HT1080 (cell line): ENCODE results near the gene CDH24. TPM values are rescaled to one million over a fixed set of nuclear protein-coding genes. Genes with fewer than 3 reads are reported as not detected.
A peak's percentile ranks its signal among the peaks of the same experiment; 100 is the strongest.

Experiments
- DNase-seq: peaks from one replicate; pipeline ENCODE4 v3.0.0-alpha.2; 2015; ENCODE audit warnings: low read depth
- total RNA-seq: library from RNA; depleted of rRNA; stranded (reverse); fragments of >200 nt; shearing (Covaris generic); gene quantifications from 2 replicates; pipeline ENCODE4 v1.2.3, GENCODE V29; 2014

CDH24 gene
- total RNA-seq, 1 experiment from 2014 or later = 18.2 TPM

DNA sequence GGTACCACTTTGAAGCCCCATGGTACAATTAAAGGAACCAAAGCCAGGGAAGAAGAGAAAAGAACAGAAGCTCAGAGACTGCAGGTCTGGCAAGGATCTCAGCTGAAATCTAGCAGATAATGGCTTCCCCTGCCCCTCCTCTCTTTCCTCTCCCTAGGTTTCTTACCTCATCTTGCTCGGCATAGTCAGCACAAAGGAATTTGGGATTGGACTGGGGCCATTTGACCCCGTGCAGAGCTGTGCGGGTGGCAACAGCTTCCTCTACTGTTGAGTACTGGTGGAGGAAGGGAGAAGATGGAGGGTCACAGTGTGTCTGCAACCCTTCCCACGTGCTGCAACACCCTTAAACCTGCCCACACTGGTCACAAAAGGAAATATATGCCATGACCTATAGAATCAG is 4.7 kb upstream of the CDH24 start:
- DNase-seq = peak; percentile 96

DNA sequence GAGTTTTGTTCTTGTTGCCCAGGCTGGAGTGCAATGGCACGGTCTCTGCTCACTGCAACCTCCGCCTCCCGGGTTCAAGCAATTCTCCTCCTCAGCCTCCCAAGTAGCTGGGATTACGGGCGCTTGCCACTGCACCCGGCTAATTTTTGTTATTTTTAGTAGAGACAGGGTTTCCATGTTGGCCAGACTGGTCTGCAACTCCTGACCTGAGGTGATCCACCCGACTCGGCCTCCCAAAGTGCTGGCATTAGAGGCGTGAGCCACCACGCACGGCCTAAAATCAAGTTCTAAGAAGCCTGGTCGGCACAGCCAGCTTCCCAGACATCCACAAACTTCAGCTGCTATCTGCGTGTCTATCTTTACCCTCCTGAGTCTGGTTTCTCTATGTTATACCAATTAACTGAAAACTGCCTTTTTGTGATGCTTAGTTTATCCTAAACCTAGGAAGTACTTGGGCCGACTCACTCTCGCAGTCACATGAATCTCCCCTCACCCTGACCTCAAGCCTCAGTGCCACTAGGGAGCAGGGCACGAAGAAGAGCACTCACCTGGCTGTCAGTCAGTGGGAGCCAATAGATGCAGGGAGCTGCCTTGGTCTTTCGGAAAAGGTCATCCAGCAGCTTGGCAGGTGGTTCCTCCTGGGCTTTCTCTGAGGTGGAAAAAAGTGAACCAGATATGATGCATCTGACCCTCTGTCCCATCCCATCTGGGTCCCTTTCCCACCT is 3.4 kb upstream of the CDH24 start:
- no peak for DNase-seq

DNA sequence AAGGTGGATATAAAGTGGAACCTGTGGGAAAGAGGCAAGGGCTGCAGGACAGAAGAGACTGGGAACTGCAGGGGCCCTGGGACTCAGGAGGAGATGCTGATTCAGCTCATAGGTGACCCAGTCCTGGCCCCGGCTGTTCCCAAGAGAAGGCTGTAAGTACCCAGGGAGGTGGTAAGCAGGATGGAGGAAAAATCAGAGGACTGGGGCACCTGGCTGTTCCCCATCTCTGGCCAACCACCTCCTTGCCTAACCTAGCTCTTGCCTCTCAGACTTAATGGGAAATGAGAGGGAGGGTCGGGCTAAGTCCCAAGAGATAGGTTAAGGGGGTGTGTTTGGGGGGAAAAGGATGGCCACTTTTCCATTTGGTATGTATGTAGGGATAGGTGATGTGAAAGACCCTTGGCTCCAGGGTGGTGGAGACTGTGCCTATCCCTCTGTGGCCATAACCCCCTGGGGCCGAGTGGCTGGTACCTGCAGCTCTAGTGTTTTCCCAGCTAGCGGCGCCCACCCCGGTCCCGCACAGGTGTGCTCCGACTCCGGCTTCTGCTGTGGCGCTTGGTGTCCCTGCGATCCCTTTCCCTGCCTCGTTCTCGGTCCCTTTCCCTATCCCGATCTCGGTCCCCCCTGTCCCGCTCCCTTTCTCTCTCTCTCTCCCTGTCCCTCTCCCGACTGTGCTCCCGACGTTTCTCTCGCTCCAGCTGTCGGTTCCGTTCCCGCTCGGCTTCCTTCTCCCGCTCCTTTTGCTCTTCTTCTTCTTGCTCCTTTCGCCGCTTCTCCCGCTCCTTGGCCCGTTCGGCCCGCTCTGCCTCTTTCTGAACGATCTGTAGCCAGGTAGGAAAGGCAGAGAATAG is 1.6 kb upstream of the CDH24 start:
- no peak for DNase-seq

DNA sequence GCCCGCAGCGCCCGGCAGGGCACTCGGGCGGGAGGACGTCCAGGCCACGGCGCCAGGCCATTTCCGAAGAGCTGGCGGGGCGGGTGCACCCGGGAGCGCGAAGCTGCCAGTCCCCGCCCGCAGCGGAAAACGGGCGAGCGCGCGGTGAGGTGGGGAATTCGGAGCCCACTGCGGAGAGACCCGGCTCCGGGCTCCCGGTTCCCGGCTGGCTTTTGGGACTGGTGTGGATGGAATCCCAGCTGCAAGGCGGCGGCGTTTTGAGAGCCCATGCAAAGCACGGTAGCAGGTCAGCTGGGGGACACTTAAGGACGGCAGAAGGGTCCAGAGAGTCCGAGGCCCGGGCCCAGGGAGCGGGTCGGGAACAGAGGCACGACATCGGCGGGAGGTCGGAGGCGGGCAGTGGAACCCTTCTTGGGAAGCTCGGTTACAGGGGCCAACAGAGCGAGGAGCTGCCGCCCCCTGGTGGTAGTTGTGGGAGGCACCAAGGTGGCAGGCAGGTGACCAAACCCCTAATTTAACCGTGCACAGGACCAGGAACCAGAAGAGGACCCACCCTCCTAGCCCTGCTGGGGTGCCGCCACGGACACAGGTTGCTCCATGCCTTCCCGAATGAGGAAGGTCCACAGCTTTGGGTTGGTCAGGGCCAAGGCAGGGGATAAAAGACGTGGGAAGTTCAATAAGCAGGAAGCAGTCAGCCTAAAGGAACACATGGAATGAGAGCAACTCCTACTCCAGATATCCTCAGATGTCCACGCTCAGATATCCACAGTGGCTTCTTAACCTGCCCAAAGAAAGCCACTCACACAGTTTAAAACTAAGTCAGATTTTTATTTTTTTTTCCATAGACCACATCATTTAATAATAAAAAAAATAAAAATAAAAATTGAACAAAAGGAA is 685 bp upstream of the CDH24 start:
- peak; percentile 81 for DNase-seq

DNA sequence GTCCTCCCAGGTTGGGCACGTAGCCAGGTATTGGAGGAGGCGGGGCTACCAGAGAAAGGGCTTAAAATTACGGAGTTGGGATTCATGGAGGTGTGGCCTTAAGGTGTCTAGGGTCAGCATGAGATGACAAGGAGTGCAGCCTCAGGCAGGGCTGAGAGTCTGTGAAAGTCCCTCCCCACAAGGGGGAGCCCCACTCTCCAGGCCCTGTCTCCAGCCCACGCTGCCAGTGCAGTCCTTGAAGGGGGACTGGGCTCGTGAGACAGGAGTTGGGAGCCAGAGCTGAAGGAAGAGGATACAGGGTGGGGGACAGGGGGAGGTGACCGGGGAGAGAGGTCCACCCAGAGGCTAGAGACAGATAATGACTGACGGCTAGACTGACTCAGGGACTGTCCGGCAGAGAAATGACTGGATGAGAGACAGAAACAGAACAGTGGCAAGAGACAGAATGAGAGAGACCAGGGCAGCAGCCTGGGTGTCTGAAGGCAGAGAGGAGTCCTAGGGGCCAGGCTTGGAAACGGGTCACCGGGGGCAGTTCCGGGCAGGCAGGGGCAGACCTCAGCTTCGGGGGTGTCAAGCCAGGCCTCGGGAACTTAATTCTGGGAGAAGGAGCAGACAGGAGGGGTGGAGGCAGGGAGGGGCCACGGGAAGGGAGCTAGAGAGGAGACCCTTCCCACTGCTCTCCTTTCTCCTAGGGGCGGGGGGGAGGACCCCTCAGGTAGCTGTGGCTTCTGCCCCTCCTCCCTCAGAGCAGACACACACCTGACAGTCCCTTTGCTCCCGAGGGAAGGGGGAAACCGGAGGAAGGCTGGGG is 970 bp downstream of the CDH24 start:
- DNase-seq = peak; percentile 77

DNA sequence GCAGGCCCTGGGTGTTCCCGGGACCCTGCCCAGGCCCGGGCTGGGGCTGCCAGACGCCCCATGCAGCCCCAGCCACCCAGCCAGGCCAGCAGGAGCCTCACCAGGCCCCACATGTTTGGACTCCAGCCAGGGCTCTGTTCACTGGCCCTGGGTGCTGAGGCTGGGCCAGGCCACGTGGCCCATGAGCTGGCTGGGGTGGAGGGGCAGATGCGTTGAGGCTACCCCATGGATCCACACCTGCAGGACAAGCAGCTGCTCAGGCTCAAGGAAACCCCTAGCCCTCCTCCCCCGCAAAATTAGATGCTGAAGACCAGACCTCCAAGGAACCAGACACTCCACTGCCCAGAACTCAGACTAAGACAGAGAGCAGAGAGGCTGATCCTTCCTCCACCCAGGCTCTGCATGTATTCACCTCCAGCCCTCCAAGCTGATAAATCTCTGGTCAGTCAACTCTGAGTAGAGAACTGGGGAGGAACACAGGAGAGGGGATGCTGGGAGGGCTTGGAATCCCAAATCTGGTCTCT is 1.6 kb downstream of the CDH24 start:
- DNase-seq = no peak

DNA sequence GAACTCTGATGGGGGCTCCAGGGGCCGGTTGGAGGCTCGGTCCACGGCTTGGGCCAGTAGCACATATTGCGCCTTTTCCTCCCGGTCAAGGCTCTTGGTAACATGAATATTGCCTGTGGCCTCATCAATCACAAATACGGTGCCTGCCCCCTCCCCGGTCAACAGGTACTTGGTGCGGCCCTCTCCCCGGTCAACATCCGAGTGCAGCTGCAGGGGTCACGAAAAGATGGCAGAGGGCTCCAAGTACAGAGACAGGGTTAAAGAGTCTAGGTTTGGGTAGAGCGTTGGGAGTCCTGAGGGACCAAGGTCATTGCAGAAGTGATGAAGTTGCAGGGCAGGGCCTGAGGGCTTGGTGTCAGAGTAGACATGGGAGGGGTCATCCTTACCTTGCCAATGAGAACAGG is 2.2 kb downstream of the CDH24 start:
- no peak for DNase-seq

DNA sequence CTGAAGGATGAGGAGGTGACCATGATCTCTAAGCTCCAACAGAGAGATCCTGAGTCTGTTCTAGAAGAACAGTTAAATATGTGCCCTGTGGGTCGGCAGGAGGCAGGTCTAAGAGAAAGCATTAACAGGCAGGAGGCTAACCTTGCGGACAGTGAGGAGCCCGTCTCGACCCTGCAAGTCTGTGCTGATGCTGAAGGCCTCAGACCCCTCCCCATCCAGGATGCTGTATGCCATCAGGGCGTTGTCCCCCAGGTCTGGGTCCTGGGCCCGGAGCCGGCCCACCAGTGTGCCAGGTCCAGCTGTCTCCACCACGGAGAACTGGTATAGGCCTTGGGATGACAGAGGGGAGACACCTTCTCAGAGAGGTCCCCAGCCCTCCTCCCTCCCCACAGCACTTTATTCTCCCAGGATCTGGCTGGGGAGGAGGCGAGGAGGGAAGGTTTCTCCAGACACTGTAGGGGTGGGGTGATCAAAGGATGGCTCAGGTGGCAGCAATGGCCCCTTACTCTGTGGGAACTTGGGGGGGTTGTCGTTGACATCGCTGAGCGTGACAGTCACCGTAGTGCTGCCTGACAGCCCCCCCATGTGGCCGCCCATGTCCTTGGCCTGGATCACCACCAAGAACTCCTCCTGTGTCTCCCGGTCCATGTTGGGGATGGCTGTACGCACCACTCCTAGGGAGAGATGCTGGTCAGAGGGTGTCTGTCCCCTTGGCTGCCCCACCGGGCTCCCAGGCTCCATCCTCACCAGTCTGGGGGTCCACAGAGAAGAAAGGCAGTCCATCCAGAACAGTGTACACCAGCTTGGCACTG is 3.1 kb downstream of the CDH24 start:
- no peak for DNase-seq

DNA sequence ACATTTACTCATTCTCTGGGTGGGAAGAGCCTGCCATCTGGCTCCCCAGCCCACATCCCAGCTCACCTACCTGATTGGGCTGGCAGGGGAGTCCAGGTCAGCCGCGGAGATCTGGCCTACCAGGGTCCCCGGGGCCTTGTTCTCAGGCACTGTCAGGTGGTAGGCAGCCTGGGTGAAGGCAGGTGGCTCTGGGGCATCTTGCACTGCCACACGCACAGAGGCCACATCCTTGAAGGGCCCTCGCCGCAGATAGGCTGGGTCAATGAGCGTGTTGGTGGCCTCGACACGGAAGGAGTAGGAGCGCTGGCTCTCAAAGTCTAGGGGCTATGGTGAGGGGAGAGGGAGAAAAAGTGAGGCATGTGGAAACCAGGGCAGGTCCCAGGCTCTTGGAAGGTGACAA is 3.9 kb downstream of the CDH24 start:
- DNase-seq = no peak

DNA sequence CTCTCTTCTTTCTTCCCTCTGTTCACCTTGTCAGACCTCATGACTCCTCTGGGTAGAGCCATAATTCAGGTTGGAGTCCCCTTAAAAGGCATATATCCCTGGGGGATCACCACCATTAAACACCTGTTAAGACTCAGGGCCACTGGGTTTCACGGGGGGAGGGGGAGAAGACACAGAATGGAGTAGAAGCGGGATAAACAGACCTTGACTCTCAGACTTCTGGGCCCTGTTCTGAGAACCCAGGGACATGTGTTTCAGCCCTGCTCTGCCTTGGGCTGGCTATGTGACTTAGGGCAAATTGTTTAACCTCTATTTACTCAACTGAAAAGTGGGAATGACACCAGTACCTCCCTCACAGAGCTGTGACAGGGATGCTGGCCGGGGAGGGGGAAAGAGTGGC is 4.6 kb downstream of the CDH24 start:
- no peak for DNase-seq

DNA sequence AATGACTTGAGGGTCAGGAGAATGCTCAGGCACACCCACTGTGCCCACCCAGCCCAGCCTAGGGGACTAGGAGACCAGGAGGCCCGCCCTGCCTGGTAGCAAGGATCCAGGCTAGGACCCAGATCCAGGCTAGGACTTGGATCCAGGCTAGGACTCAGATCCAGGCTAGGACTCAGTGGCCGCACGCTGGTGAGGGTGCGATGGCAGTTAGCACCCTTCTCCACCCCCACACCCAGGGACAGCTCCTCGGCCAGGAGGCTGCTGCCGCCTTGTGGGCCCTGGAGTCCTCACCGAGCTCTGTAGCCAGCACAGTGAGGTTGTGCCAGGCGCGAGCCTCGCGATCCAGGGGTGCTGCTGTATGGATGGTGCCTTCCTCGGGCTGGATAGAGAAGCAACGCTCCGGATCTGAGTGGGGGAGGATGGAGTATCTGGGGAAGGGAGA is 5.1 kb downstream of the CDH24 start:
- DNase-seq = no peak

DNA sequence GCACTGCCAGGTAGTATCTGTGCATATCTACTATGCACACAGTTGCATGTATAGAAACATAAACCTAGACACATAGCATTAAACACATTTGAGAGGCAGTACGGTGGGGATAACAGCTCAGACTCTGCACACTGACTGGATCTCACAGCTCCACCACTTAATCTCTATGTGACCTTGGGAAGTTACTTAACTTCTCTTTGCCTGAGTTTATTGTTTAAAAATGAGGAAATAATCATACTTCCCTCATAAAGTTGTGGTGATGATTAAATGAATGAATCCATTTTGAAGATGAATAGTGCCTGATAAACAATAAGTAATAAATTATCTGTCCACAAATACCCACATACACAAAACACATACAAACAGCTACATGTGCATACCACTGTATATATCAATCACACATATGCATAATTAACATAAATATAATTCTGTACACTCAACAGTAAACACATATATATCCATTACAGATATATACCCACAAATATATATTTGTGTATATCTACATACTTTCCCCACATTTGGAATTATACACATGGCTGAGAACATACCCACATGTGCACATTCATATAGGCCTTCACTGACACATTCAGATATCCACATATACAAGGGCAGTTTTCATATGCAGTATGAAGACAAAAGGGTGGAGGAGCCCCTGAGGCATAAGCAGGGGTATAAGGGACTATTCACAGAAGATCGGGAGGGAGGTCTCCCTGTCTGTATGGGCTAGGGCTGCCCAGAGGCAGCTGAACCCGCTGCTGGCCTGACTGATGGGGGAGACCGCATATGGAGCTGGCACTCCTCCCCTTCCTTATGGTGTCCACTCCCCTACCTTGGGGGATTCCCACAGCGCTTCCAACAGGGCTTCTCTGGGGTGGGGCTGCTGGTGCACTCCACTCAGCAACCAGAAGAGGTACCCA is 5.9 kb downstream of the CDH24 start:
- no peak for DNase-seq

DNA sequence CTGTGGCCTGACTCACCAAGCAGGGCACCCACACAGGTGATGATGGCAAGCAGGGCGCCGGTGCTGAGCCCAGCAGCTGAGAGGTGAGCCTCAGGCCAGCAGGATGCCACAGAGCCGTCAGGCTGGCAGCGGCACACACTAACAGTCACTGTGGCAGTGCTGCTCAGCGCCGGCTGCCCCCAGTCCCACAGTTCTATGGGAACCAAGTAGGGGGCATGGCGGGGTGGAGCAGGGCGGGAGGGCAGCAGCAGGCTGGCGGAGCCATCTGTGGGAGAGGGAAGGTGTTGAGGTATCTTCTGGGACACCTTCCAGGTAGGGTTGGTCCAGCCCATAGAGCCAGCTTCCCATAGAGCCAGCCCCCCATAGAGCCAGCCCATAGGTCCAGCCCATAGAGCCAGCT is 8.3 kb downstream of the CDH24 start:
- DNase-seq = no peak

DNA sequence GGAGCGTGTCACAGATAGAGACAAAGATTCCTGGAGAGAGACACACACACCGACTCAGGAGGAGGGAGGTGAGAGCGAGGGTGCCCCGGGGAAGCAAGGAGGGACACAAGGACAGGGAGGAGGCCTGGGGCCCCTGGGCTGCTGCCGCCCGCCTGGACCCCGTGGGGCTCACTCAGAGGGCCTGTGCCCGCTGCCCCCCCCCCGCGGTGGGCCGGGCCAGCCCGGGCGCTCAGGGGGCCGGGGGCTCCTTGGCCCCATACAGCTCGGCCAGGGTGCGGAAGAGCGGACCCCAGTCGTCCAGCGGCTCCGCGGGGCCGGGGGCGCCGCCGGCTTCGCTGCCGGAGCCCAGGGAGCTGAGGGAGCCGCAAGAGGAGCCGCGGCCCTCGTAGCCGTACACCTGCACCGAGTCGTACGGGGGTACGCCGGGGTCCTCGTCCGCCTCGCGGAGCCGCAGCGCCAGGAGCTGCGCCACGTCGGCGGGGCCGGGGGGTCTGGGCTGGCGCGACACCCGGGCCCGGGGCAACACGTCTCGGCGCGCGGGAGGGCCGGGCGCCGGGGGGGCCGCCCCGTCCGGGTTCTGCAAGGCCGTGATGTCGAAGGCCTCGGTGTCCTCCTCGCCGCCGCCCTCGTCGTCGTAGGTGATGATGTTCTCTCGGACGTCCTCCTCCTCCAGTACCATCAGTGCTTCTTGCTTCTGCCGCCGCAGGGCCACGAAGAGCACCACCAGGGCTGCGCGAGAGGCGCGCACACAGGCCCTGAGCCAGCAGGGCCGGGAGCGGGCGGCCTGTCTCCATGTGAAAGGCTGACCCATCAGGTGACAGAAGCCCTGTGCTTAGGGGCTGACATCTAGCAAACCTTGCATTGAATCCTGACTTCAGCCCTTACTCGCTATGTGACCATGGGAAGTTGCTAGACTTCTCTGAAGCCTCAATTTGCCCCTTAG is 9.3 kb downstream of the CDH24 start:
- DNase-seq = no peak

DNA sequence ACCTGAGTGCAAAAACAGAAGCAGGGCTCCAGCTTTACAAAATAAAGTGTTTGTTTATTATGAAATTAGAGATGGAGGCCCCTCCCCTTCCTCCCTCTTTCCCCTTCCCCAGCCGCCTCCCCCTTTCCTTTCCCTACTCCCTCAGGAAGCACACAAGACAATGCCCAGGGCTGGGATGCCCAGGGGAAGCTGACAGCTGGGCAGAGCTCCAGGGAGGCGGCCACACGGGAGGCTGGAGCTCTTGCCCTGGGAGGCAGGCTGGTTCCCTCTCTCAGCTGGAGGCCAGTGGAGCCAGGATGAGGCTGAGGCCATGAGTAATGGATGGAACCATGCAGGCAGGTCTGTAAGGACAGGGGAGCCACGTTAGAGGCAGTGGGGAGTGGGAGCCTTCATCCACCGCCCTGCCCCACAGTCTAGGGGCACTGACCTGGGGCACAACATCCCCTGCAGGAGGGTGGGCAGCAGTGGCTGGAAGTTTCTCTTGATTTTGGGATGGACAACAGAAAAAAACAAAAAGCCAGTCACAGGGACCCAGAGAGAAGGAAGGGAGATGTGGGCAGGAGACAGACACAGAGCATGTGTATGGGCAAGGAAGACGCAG is 10.2 kb downstream of the CDH24 start:
- DNase-seq = peak; percentile 71

DNA sequence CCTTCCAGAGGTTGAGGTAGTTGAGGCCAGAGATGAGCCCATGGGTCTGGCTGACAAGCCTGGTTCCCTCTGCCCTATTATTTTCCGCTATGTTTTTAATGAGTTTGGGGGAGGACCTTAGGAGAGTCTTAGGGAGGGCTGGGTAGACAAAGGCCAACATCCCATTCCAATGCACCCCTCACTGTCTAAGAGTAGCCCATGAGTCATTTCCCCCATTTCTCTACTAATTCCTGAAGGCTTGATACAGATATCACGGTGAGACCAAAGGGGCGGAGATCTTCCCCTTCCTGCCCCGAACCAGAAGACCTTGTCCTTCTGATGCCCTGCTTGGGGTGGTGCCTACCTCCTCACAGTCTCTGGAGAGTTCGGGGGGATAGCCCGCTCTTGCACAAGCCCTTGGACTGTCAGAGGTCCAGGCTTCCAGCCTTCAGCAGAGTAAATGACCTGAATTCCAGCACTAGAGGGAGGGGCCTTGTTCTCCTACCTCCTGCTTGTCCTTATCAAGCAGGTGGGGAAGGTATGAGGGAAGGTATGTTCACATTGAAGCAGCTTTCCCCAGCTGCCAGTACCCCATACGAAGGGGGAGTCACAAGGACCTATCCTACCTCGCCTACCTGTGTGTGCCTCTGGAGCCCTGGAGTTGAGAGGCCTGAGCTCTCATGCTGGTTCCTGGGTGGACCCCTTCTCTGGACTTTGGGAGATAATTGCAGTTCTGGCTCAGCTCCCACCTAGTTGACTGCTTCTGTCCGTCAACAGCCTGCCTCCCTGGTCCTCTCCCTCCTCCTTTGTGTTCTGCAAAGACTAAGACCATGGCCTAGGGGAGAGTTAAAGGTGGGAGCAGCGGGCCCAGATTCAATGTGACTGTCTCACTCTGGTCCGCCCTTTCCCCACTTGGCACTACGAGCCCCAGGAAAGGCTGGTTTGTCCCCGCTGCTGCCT is 11.6 kb downstream of the CDH24 start:
- peak; percentile 58 for DNase-seq
